SK-N-SH (cell line): ENCODE measurements around the gene DLX5. TPM values are rescaled to one million over a fixed set of nuclear protein-coding genes. Genes with fewer than 3 reads are reported as not detected.

Experiments used
- CTCF ChIA-PET: fragments of 300-600, 350-600 bp; formaldehyde crosslinking; extraction: SDS; loops from one replicate; lab custom pipeline; 2021; lab: Yijun Ruan, JAX
- POLR2A ChIA-PET: fragments of 350-600 bp; sonication (Branson Sonifier 250); formaldehyde crosslinking; extraction: SDS; loops from one replicate; lab custom pipeline; 2020; ENCODE audit warnings: antibody characterized with exemption, inconsistent platforms; lab: Yijun Ruan, JAX
- DNase-seq: peaks from one replicate; pipeline ENCODE4 v3.0.0; 2012
- H2AFZ ChIP-seq: fragments of 200-600 bp; sonication (generic); 2 replicates; pipeline ENCODE4 v1.8.1; 2016; ENCODE audit warnings: antibody characterized with exemption, mild to moderate bottlenecking, low read depth
- H3F3A ChIP-seq: fragments of 200-600 bp; sonication (generic); replicated peaks from 2 replicates; pipeline ENCODE3; 2016; ENCODE audit warnings: antibody characterized with exemption, mild to moderate bottlenecking; ENCODE audit not compliant: insufficient read depth
- H3K27ac ChIP-seq, 2 experiments: fragments of 200-500 bp in 1 of 2; fragments of 200-600 bp in 1 of 2; sonication (Bioruptor generic) in 1 of 2; sonication (generic), shearing (Covaris generic) in 1 of 2; 2 replicates each; pipeline versions ENCODE4 v1.5.1 to v1.6.1; 2014 to 2016; ENCODE audit warnings: low read depth in 2 of 2, inconsistent platforms in 1 of 2, low read length in 1 of 2, mild to moderate bottlenecking in 1 of 2, mixed read lengths in 1 of 2
- H3K27me3 ChIP-seq: fragments of 200-600 bp; sonication (generic), shearing (Covaris generic); 2 replicates; pipeline ENCODE4 v1.6.1; 2016; ENCODE audit warnings: mixed run types; ENCODE audit not compliant: insufficient read depth
- H3K36me3 ChIP-seq, 2 experiments: fragments of 200-500 bp in 1 of 2; fragments of 200-600 bp in 1 of 2; sonication (Bioruptor generic) in 1 of 2; sonication (generic) in 1 of 2; replicated peaks in 1 of 2; 2 replicates each; pipeline versions ENCODE3 to v1.5.1; 2014 to 2016; ENCODE audit warnings: low read length in 1 of 2, mild to moderate bottlenecking in 1 of 2; ENCODE audit not compliant: insufficient read depth in 2 of 2, control insufficient read depth in 1 of 2
- H3K4me1 ChIP-seq, 2 experiments: fragments of 200-500 bp in 1 of 2; fragments of 200-600 bp in 1 of 2; sonication (Bioruptor generic) in 1 of 2; sonication (generic), shearing (Covaris generic) in 1 of 2; 2 replicates each; pipeline versions ENCODE4 v1.5.1 to v1.6.1; 2014 to 2016; ENCODE audit warnings: low read depth in 1 of 2, low read length in 1 of 2, mixed run types in 1 of 2; ENCODE audit not compliant: insufficient read depth in 2 of 2, control insufficient read depth in 1 of 2
- H3K4me2 ChIP-seq: fragments of 200-600 bp; sonication (generic), shearing (Covaris generic); 2 replicates; pipeline ENCODE4 v1.6.1; 2017; ENCODE audit warnings: mixed run types
- H3K4me3 ChIP-seq, 2 experiments: fragments of 200-500 bp in 1 of 2; fragments of 200-600 bp in 1 of 2; sonication (Bioruptor generic) in 1 of 2; sonication (generic), shearing (Covaris generic) in 1 of 2; 2 replicates each; pipeline versions ENCODE4 v1.5.1 to v1.8.1; 2014 to 2016; ENCODE audit warnings: low read depth in 2 of 2, inconsistent platforms in 1 of 2, low read length in 1 of 2, mild to moderate bottlenecking in 1 of 2, mixed read lengths in 1 of 2, moderate library complexity in 1 of 2
- H3K79me2 ChIP-seq: fragments of 200-600 bp; sonication (generic); 2 replicates; pipeline ENCODE4 v1.8.1; 2017; ENCODE audit warnings: mild to moderate bottlenecking; ENCODE audit not compliant: insufficient read depth
- H3K9ac ChIP-seq: fragments of 200-600 bp; sonication (generic); 2 replicates; pipeline ENCODE4 v1.6.1; 2017; ENCODE audit warnings: mixed run types
- H3K9me2 ChIP-seq: fragments of 200-600 bp; sonication (generic); 2 replicates; pipeline ENCODE4 v1.6.1; 2017; ENCODE audit warnings: mixed run types
- H3K9me3 ChIP-seq: fragments of 200-600 bp; sonication (generic); 2 replicates; pipeline ENCODE4 v1.6.1; 2017; ENCODE audit warnings: mixed run types, mild to moderate bottlenecking, moderate library complexity
- H4K20me1 ChIP-seq: fragments of 200-600 bp; sonication (generic); 2 replicates; pipeline ENCODE4 v1.6.1; 2017; ENCODE audit warnings: mild to moderate bottlenecking, mixed run types; ENCODE audit not compliant: insufficient read depth
- CHD2 ChIP-seq: fragments of 150-350 bp; IDR thresholded peaks from 2 replicates; pipeline ENCODE4 v1.6.1; 2018; ENCODE audit warnings: low read length; ENCODE audit not compliant: partially characterized antibody
- EP300 ChIP-seq, 2 experiments: IDR thresholded peaks; 2 replicates each; pipeline versions ENCODE4 v1.4.0 to v1.6.1; 2012; ENCODE audit warnings: borderline replicate concordance in 1 of 2, low read depth in 1 of 2, low read length in 1 of 2
- FOSL2 ChIP-seq: IDR thresholded peaks from 2 replicates; pipeline ENCODE4 v1.4.0; 2012; ENCODE audit warnings: low read depth, mild to moderate bottlenecking, moderate library complexity, borderline replicate concordance
- GATA2 ChIP-seq: sonication (generic); formaldehyde crosslinking; IDR thresholded peaks from 2 replicates; pipeline ENCODE4 v1.5.0; 2020; ENCODE audit warnings: mild to moderate bottlenecking, missing genetic modification reagents
- IRF3 ChIP-seq: fragments of 150-350 bp; IDR thresholded peaks from 2 replicates; pipeline ENCODE4 v1.6.1; 2016; ENCODE audit warnings: mild to moderate bottlenecking, low read depth, low read length
- JUND ChIP-seq: IDR thresholded peaks from 2 replicates; pipeline ENCODE4 v1.4.0; 2012
- MAX ChIP-seq: IDR thresholded peaks from 2 replicates; pipeline ENCODE4 v1.4.0; 2012; ENCODE audit warnings: low read depth
- MEF2A ChIP-seq: IDR thresholded peaks from 2 replicates; pipeline ENCODE4 v1.4.0; 2012; ENCODE audit warnings: low read depth, borderline replicate concordance
- MXI1 ChIP-seq: IDR thresholded peaks from 2 replicates; pipeline ENCODE4 v1.6.1; 2012; ENCODE audit warnings: mild to moderate bottlenecking, low read depth, low read length, improper control_type of control experiment
- NRF1 ChIP-seq: IDR thresholded peaks from 2 replicates; pipeline ENCODE4 v1.6.1; 2012; ENCODE audit warnings: low read depth, mild to moderate bottlenecking, low read length
- POLR2AphosphoS5 ChIP-seq: IDR thresholded peaks from 2 replicates; pipeline ENCODE4 v1.6.1; 2012; ENCODE audit warnings: low read depth, low read length
- RAD21 ChIP-seq: IDR thresholded peaks from 2 replicates; pipeline ENCODE4 v1.6.1; 2012; ENCODE audit warnings: mild to moderate bottlenecking, low read length
- RCOR1 ChIP-seq: fragments of 150-350 bp; IDR thresholded peaks from 2 replicates; pipeline ENCODE4 v1.6.1; 2017; ENCODE audit warnings: antibody characterized with exemption, low read length
- RFX5 ChIP-seq: IDR thresholded peaks from 2 replicates; pipeline ENCODE4 v1.6.1; 2012; ENCODE audit warnings: mild to moderate bottlenecking, improper control_type of control experiment, low read length
- TCF12 ChIP-seq: IDR thresholded peaks from 2 replicates; pipeline ENCODE4 v1.4.0; 2012
- TEAD4 ChIP-seq: IDR thresholded peaks from 2 replicates; pipeline ENCODE4 v1.4.0; 2012; ENCODE audit warnings: mild to moderate bottlenecking, borderline replicate concordance; ENCODE audit not compliant: insufficient read depth
- YY1 ChIP-seq: IDR thresholded peaks from 2 replicates; pipeline ENCODE4 v1.4.0; 2012; ENCODE audit warnings: low read depth, mild to moderate bottlenecking
- WGBS: methylation state at CpG from one replicate; pipeline ENCODE4 v1.1.6; 2017; ENCODE audit warnings: low lambda C conversion rate; 5-methylcytosine and 5-hydroxymethylcytosine counted together
- polyA plus RNA-seq, 3 experiments: library from polyadenylated mRNA; depleted of rRNA; stranded (reverse); fragments of >200 nt; gene quantifications; 2 replicates each; pipeline ENCODE4 v1.2.3, GENCODE V29; 2012
- TF ChIP-seq, protein P1 (sequence below): IDR thresholded peaks from 2 replicates; pipeline ENCODE4 v1.4.0; 2012; ENCODE audit warnings: low read depth, borderline replicate concordance
- TF ChIP-seq, protein P2 (sequence below): fragments of 200-600 bp; sonication (generic); IDR thresholded peaks from 2 replicates; pipeline ENCODE4 v1.6.1; 2017; ENCODE audit warnings: antibody characterized with exemption, mild to moderate bottlenecking, moderate library complexity

Gene DLX5
- polyA plus RNA-seq, 1 of the 3 experiments (the other 2 are of a cell fraction): not detected

- 0 out of 2 replicates have a peak, but pooled peaks cover 8% of the 10 kb centered on the region for H3K27me3 ChIP-seq
- H3K4me2 ChIP-seq: peak overlapping the region; percentile 95
- H3K36me3 ChIP-seq: peaks cover 0 to 9% of the 10 kb centered on the region in 2 experiments
- H3K4me1 ChIP-seq: peaks cover 0 to 12% of the 10 kb centered on the region in 2 experiments; a peak in 1 of 4 replicates
- no peak for TF ChIP-seq POLR2AphosphoS5
- TF ChIP-seq CHD2: peak; percentile 14
- peak; percentile 15; the same call in 1 of the 2 replicates for TF ChIP-seq MXI1
- no peak for TF ChIP-seq MEF2A
- TF ChIP-seq EP300 (IDR thresholded peaks at IDR 0.05; ENCODE audit: borderline replicate concordance in 1 of 2, low read depth in 1 of 2, low read length in 1 of 2): peak in 1 of 2 experiments; percentile 65; a peak in 1 of 4 replicates
- ChIA-PET CTCF (interaction anchor here (0.6 to 4.1 kb wide), 10 partner anchors 10 to 931 kb away, joined by 3 to 40 read pairs (median 4); no protein-coding TSS in a partner anchor), POLR2A (interaction anchor here (0.7 to 2.7 kb wide), 8 partner anchors 7 to 297 kb away, joined by 3 to 19 read pairs (median 5); partner anchors contain the start of genes DLX5 and SDHAF3)
- no peaks in the 10 kb centered on the region for H3K79me2 ChIP-seq
- 21% methylated on average over 20 of the region's 83 CpGs for WGBS
- H3F3A ChIP-seq: no peaks in the 10 kb centered on the region
- H4K20me1 ChIP-seq: no peaks in the 10 kb centered on the region
- no peaks in the 10 kb centered on the region for H3K9me3 ChIP-seq
- peak overlapping the region; percentile 92; the same call in 1 of the 2 replicates for H2AFZ ChIP-seq
- no peak overlapping the region; the same call in 1 of the 2 replicates for H3K9ac ChIP-seq
- DNase-seq: peak; percentile 93
- no peaks in the 10 kb centered on the region for H3K9me2 ChIP-seq
- H3K4me3 ChIP-seq: peak overlapping the region; percentile 54 to 68
- H3K27ac ChIP-seq: peak overlapping the region in 1 of 2 experiments; percentile 92; a peak in 2 of 4 replicates
Observed at GRCh38 chr7:97006055-97006815, 18.4 kb downstream of the DLX5 start.

DNA sequence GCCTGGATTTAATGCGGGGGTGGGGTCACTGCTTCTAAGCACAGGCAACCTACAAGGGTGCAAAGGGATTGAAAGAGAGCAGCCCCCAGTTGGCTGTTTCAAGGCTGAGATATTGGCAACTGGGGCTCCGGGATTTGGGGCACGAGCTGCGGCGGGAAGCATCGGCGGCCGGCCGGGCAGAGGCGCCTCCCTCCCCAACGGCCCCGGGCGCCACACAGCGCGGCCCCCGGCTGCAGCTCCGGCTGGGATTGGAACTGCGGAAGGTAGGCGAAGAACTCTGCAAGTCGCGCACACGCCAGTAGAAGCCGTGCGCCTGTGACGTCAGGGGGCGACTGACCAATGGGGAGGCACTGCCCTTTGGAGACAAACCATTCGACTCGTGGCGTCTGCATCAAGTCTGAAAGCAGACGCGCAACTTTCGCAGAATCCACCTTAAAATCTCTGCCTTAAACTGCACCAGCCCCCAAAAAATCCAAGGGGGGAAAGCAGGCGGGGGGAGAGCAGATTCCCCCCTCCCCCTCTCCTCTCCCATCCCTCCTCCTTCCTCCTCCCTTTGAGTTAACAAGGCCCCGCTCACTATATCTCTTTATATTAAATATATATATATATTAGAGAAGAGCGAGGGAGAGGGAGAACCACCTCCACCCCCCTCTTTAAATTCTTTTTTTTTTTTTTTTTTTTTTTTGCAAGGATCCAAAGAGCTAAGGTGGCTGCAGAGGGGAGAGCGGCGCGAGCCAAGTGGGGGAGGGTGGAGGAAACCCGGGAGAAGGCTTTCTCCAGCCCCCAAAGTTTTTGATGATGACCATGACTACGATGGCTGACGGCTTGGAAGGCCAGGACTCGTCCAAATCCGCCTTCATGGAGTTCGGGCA is 19.2 kb downstream of the DLX5 start, which contains the start of gene DLX6:
Gene DLX6, plus strand, starts transcription at position 371 of the 872 bp plus-strand sequence. Its CDS starts 425 bp downstream, at position 796.
- Histone ChIP-seq H3K27me3 (0 out of 2 replicates have a peak, but pooled peaks cover 8% of the 10 kb centered on the region), H3F3A (no peaks in the 10 kb centered on the region), H3K9me2 (no peaks in the 10 kb centered on the region), H3K9me3 (no peaks in the 10 kb centered on the region), H3K4me3 (peak within 1 kb of the TSS; percentile 54 to 68), H3K27ac (peak within 1 kb of the TSS in 1 of 2 experiments; percentile 92; a peak in 2 of 4 replicates), H3K4me2 (peak within 1 kb of the TSS; percentile 95), H3K4me1 (peaks cover 0 to 12% of the 10 kb centered on the region in 2 experiments; a peak in 1 of 4 replicates), H4K20me1 (no peaks in the 10 kb centered on the region), H3K9ac (no peak within 1 kb of the TSS; the same call in 1 of the 2 replicates), H2AFZ (peak within 1 kb of the TSS; percentile 92), H3K79me2 (no peaks in the 10 kb centered on the region), H3K36me3 (peaks cover 0 to 9% of the 10 kb centered on the region in 2 experiments)
- ChIA-PET CTCF (interaction anchor here (0.7 to 4.1 kb wide), 10 partner anchors 11 to 930 kb away, joined by 3 to 40 read pairs (median 4); no protein-coding TSS in a partner anchor), POLR2A (interaction anchor here (0.6 to 2.7 kb wide), 9 partner anchors 8 to 726 kb away, joined by 3 to 19 read pairs (median 4); partner anchors contain the start of genes DLX5 and SDHAF3)
- 2% methylated on average over 26 of the region's 44 CpGs for WGBS
- DNase-seq: peak; percentile 99
- TF ChIP-seq GATA2 (no peak), IRF3 (peak; percentile 40; the same call in 1 of the 2 replicates), RCOR1 (peak; percentile 66), RFX5 (peak; percentile 90), CHD2 (peak; percentile 59), MAX (peak; percentile 88), JUND (no peak), MXI1 (peak; percentile 86), TEAD4 (no peak), POLR2AphosphoS5 (0 out of 2 replicates have a peak, but pooled peaks have one; percentile 14), FOSL2 (no peak), NRF1 (peak; percentile 47), TCF12 (no peak), RAD21 (peak; percentile 3; the same call in 1 of the 2 replicates), YY1 (no peak)
- TF ChIP-seq, protein P1, sequence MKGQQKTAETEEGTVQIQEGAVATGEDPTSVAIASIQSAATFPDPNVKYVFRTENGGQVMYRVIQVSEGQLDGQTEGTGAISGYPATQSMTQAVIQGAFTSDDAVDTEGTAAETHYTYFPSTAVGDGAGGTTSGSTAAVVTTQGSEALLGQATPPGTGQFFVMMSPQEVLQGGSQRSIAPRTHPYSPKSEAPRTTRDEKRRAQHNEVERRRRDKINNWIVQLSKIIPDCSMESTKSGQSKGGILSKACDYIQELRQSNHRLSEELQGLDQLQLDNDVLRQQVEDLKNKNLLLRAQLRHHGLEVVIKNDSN: no peak
- TF ChIP-seq, protein P2, sequence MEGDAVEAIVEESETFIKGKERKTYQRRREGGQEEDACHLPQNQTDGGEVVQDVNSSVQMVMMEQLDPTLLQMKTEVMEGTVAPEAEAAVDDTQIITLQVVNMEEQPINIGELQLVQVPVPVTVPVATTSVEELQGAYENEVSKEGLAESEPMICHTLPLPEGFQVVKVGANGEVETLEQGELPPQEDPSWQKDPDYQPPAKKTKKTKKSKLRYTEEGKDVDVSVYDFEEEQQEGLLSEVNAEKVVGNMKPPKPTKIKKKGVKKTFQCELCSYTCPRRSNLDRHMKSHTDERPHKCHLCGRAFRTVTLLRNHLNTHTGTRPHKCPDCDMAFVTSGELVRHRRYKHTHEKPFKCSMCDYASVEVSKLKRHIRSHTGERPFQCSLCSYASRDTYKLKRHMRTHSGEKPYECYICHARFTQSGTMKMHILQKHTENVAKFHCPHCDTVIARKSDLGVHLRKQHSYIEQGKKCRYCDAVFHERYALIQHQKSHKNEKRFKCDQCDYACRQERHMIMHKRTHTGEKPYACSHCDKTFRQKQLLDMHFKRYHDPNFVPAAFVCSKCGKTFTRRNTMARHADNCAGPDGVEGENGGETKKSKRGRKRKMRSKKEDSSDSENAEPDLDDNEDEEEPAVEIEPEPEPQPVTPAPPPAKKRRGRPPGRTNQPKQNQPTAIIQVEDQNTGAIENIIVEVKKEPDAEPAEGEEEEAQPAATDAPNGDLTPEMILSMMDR: no peak
